ENCODE measurements around the gene GPR89B.
"Not testable (repeated sequence)": the region's sequence is repeated elsewhere in the genome, so short reads cannot be mapped to it uniquely, and the experiment has no call there.

The GPR89B gene

DNA sequence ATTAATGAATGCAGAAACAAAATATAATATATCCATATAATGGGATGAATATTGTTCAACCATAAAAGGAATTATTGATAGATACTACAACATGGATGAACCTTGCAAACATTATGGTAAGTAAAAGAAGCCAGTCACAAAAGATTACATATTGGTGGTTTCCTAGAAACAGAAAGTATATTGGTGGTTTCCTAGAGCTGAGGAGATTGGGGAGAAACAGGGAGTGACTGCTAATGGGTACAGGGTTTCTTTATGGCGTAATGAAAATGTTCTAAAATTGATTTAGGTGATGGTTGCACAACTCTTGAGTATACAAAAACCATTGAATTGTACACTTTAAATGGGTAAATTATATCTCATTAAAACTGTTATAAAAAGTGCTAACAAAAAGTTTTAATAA, 14.3 kb downstream of the GPR89B start:
- DNase-seq: not testable (repeated sequence)

DNA sequence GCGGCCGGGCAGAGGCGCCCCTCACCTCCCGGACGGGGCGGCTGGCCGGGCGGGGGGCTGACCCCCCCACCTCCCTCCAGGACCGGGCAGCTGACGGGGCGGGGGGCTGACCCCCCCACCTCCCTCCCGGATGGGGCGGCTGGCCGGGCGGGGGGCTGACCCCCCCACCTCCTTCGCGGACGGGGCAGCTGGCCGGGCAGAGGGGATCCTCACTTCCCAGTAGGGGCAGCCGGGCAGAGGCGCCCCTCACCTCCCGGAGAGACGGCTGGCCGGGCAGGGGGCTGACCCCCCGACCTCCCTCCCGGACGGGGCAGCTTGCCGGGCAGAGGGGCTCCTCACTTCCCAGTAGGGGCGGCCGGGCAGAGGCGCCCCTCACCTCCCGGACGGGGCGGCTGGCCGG, 21.3 kb downstream of the GPR89B start:
- DNase-seq: not testable (repeated sequence)

DNA sequence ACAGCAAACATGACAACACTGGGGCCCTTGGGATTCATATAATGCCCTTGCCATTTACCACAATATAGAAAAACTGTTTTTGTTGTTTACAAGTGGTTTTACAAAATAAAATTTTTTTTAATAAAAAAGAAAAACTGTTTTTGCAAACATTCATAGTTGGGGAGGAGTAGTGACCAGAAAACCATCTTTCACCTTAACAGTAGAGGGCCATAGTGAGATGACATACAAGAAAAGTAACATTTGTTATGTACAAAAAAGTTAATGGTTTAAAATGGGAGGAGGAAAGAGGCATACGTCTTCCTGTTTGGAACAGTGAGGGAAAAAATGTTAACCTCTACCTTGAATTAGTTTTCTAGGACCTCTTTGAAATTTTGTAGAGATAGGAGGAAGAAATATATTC, 30.7 kb downstream of the GPR89B start:
- not testable (repeated sequence) for DNase-seq

DNA sequence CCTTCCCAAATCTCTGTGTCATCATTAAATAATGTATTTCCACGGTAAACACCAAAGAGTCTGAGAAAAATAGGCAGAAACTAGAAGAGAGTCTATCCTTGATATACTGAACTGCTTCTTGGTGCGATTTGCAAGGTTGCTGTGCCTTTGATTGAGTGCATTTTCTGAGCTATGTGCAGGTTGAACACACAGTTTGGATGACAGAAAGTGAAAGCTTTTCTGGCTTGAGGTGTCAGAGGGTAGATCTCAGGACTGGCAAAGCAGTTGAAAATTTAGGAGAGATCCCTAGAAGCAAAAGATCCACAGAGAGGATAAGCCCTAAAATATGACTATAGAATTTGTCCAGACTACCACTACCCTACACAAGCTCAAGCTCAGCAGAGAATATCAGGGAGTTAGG, 31.5 kb downstream of the GPR89B start:
- DNase-seq: not testable (repeated sequence)

DNA sequence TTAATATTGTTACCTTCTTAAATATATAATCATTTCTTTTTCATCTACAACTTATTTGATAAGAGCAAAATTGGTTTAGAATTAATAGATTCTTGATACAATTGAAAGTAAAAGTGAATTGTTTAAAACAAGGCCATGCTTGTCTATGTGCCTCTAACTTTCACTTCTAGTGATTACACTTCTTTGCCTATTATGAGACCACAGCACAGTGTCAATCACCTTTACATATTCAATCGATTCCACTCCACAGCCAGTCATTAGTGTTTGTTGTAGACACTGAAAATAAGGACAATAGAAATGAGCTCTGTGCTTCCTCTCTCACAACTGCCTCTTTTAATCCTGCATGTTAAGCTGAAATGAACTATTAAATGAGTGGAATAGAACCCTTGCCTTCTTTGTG, 36.4 kb downstream of the GPR89B start:
- DNase-seq: not testable (repeated sequence)

DNA sequence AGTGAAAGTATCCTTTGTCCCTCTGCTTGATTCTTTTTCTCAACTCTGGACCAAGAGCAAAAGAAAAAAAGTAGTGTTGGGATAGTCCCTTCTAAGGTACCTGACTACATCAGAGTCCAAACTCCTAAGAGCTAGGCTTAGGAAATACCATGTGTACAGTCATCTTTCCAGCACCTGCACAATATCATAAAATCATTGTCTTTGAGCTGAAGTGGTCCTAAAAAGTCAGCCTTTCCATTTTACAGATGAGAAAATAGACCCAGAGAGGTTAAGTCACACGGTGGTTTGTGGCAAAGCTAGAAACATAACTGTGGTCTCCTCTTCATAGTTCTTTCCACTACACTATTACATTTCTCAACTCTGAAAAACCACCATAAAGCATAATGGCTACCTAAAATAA, 38.4 kb downstream of the GPR89B start:
- not testable (repeated sequence) for DNase-seq

DNA sequence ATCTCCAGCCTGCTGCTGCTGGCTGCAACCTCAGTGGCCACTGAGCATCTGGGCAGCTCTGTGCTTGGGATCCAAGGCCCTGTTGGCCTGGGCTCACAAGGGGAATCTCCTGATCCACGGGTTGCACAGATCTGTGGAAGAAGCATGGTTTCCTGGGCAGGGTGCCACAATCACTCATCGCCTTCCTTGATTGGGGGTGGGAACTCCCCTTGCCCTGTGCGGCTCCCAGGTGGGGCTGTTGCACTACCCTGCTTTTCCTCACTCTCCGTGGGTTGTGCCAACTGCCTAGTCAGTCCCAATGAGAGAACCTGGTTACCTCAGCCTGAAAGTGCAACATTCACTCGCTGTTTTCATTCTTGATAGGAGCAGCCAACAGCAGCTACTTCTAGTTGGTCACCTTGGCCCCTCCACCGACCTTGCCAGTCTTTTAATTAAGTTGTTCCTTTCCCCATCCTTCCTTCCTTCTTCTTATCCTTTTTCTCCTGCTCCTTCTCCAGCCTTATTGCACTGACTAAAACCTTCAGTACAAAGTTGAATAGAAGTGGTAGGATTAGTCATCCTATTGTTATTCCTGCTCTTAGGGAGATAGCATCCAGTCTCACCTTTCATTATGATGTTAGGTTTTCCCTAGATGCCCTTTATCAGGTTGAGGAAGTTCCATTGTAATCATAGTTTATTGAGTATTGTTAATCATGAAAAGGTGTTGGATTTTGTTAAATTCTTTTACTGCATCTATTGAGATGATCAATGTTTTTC, 50.9 kb downstream of the GPR89B start:
- DNase-seq: not testable (repeated sequence)

DNA sequence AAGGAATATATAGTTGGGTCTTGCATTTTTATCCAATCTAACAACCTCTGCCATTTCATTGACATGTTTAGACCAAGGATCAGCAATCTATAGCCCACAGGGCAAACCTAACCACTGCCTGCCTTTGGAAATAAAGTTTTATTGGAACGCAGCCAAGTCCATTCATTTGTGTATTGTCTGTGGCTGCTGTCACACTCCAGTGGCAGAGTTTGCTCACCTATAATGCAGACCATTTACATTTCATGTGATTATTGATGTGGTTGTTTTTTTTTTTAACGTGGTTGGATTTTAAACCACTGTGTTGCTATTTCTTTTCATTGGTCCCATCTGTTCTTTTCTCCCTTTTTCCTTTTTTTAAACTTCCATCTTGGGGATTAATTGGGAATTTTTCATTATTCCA, 57.2 kb downstream of the GPR89B start:
- DNase-seq: not testable (repeated sequence)

DNA sequence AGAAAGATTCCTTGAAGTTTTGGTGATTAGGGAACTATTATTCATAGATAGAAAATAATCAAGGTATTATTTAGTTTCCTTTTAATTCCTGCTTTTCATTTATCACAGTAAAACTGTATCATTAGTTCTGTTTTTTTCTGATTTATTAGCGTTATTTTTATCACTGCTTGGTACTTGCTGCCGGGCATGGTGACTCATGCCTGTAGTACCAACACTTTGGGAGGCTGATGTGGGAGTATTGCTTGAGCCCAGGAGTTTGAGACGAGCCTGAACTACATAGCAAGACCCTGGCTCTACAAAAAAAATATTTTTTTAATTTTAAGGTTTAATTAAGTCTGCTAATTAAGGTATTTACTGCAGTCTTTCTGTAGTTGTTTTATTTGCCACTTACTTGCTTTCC, 59.7 kb downstream of the GPR89B start:
- not testable (repeated sequence) for DNase-seq

DNA sequence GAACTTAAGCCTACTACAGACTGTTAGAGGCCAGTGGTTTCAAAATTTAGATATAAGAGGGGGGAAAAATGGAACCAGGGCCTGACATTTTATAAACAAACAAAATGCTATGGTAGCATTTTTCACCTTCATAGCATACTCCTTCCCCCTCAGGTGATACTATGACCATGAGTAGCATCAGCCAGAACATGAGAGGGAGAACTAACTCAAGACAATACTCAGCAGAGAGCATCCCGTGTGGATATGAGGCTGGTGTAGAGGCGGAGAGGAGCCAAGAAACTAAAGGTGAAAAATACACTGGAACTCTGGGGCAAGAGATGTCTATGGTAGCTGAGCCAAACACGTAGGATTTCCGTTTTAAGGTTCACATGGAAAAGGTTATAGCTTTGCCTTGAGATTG, 64.7 kb downstream of the GPR89B start:
- not testable (repeated sequence) for DNase-seq

DNA sequence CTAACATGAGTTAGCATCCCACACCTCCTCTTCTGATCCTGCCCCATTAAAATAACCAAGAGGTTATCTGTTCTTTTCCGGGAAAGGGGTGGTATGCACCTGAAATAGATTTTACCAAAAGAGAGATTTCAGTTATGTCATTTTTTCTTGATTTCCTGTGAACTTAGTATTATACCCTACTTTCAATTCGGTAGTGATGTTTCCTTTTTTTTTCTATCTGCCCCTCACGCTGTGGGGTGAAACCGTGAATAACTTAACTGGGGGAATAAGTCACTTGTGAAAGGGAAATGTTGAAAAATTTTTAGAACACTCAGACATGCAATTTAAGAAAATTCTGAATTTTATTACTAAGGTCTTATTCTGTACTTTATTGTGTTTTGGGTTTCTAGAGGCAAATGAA, 65.2 kb downstream of the GPR89B start:
- not testable (repeated sequence) for DNase-seq

DNA sequence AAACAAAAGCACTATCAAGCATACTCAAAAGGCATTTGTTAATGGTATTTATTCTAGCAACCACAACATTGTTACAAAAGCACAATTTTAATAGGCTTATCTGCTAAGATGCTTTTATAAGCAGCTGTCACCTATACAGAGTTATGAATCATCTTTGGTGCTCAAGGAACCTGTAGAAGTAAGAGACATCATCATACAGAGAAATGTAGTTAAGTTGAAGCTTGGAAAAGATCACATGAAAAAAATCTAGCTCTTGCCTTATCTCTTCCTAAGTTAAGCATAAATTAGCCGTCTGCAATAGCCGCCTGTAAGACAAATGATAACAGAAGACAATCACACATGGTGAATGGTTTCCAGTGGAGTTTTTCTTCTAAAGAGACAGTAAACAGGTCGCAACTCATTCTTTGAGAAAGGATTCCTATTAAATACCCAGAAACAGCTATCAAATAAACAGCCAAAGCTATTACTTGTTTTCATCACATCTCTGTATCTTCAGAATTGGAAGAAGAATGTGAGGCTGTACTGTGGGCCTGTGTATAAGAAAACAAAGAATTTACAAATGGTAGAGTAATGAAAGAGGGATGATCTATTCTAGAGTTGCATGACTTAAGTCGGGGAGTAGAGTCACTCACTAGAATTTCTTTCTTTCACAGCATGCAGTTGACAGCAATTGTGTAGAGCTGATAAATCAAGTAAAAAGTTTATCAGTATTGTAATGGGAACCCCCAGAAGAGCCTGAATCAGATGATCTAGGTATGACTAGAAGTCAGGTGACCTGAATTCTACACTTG, 65.8 kb downstream of the GPR89B start:
- DNase-seq: not testable (repeated sequence)

DNA sequence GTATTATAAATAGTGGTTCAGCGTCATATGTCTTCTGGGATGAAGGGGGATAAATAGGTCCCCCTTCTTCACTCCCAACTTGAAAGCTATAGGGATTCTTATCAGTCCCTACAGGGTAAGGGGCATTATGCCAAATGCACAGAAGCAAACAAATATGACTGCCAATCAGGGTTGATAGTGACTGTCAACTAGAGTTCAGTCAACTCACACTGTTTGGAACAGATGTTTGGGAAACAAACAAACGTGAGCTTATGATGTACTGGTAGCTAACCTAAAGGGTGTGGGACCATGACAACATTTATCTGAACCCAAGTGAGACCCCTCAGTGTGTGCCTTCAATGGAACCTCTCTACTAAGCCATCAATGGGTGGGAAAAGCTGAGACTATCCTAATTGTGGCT, 67.9 kb downstream of the GPR89B start:
- DNase-seq: not testable (repeated sequence)

DNA sequence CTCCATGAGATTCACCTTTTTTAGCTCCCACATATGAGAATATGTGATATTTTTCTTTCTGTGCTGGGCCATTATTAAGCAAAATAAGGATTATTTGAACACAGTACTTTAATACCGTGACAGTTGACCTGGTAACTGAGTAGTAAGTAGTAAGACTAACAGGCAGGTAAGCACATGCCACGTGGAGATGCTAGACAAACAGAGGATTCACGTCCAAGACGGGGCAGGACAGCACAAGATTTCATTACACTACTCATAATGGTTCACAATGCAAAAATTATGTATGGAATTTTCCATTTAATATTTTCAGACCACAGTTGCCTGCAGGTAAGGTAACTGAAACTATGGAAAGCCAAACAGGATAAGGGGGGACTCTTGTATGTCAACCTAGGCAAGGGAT, 79.5 kb downstream of the GPR89B start:
- not testable (repeated sequence) for DNase-seq

DNA sequence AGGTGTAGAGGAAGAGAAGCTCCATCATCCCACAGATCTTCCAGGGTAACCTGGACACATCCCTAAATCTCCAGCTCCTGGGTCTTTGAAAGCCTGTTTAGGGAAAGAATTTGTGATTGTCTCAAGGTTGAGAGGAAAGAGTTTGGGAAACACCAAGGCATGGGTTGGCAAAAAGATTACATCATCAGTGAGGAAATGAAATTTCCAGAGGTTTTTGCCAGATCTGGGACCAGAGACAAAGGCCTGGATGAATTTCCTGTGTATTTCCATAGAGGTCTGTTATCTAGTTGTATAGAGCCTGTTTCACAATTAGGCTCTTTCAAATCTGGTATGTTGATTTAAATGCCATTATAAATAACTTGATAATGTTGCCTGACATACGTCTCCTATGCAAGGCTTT, 82.3 kb downstream of the GPR89B start:
- no peak for DNase-seq

DNA sequence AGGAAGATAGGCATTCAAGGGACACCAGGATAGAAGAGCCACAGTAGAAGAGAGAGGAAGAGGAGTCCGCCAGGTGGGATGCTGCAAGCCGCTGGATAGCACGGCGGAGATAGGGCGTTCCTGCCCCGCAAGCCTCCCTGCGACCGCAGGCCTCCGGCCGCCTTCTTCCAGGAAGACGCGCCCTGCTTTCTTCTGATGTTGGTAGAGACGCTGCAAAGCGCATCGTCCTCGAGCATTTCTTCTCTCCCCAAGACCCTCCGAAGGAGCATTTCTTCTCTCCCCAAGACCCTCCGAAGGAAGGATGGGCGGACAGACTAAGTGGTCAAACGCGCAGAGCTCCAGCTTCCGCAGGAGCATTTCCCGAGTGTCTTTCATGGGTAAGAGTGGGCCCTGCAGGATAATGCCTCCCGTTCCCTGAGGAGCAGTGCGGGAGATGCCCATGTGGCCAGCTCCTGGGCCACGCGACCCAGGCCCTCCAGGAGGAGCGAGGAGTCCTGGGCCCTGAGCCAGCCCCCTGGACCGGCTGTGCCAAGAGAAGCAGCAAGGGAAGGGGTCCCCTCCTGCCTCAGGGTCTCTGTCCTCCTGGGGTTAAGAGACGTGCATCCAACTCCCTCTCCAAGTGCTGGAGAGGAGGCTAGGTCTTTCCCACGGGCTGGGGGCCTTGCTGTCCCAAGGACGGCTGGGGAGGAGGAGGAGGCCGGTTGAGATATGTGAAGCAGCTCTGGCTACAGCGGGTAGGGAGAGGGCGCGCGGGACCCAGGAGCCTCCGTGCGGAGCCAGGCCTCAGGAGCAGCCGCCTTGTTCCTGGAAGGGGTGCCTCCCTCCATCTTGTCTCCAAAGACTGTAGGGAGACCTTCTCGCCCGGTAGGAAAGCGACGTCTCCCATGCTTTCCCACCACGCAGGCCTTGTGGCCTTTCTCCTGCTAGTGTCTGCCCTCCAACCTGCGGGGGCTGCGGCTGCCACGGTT, 85.2 kb downstream of the GPR89B start:
- DNase-seq: not testable (repeated sequence)

DNA sequence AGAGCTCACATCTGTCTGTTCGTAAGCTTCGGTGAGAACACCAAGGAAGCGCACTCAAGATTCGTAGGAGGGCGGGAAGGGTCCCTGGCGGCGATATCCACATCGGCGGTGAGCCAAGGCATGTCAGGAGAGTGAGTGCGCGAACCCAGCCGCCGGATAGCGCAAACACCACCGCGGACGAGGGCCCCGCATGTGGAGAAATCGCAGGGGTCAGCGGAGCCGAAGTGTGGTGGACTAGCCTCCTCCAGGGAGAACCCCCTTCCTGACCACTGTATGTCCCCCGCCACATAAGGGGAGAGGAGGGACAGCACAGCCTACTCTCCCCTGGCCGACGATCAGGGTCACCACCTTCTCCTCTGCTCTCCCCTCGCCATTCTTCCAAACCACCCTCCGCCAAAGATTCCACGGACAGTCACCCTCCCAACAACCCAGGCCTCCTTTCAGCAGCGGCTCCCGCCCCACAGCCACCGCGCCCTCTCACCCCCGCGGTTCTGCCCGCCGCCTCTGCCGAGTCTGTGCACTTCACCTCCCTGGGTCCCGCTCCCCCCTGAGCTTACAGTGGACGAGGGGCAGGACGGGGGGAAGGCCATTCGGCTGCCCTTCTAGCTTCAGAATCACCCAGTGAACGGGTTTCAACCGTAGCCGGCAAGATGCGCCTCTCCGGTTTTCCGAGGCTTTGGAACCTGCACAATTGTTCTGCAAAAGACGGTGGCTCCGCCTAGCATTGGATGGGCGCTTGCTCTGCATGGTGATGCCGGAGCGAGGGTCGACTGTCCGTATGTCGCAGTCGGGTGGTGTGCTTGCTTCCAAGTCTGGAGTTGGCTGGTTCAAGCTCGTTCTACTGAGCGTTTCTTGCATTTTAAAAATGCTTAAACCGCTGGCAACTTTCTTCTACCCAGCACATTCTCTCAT, 86.3 kb downstream of the GPR89B start:
- not testable (repeated sequence) for DNase-seq

DNA sequence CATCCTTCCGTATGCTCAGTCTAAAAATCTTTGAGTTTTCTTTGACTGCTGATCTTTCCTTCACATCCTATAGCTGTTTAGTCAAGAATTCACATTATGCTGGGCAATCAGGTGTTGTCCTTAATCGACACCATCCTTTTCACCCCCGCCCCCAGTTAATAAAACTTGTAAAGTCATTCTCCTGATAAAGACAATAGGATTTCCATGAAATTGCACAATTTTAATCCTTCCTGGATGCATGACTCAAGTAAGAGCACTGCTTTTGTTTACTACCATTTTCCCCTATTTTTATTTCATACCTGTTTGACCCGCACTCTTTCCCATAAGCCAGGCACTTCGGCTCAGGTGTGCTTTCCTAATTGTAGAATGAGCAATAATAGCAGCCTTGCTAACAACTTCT, 96.7 kb downstream of the GPR89B start:
- DNase-seq: not testable (repeated sequence)

DNA sequence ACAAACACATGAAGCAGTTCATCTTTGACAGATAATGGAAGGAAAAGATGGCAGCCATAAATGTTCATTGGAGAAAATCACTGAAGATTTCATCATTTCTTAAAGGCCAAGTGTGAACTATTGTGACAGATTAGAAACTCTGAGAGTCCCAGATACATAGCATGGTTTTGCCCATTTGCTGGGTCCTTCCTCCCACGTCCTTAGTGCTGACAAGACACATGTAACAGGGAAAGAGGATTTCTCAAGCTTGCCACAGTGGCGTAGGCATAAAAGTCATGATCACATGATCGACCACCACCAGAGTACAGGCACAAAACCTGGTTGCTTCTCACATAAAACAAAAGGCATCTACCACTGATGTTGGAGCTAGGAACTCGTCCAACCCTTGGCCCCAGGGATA, 98.8 kb downstream of the GPR89B start:
- not testable (repeated sequence) for DNase-seq

DNA sequence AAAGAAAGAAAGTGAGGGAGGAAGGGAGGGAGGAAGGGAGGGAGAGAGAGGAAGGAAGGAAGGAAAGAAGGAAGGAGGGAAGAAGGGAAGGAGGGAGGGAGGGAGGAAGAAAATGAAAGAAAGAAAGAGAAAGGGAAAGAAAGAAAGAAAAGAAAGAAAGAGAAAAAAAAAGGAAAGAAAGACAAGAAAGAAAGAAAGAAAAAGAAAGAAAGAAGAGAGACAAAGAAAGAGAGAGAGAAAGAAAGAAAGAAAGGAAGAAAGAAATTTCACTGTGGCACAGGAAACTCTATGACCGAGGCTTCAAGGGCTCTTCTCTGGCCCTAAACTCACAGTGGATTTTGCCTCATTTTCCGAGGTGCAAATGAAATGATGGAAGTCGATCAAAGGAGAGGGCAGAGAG, 104.0 kb downstream of the GPR89B start:
- not testable (repeated sequence) for DNase-seq

DNA sequence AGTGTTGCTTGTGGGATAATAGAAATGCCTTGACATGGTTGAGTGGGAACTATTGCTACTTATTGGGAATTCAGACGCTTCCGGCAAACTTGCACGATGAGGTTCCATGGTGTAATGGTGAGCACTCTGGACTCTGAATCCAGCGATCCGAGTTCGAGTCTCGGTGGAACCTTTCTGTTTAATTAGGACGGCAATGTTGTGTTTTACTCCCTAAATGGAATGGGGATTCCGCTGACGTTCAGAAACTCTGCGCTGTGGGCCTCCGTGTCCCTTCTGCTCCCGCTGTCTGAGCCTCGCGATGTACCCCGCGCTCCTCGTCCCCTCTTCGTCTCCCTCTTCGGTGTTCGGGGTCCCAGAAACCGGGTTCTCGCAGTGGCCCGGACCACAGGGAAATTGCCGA, 104.5 kb downstream of the GPR89B start:
- not testable (repeated sequence) for DNase-seq

DNA sequence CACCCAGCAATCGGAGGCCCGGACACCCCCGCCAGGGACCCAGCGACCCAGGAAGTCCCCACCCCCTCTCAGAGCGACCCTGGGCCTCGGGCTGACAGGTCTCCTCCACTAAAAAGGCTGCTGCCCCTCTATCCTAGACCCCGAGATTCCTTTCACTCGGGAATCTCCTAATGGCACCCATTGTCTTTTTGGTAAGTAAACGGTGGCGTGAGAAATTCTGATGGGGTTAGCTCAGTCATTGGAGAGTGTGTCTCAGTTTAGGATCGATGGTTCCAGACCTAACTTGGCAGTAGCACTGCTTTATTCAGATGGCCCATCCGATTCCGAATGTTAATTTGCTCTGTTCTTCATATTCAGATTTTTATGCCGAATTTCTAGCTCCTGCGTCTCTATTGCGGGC, 104.9 kb downstream of the GPR89B start:
- DNase-seq: not testable (repeated sequence)

Measured in activated CD4-positive, CD25-positive, alpha-beta regulatory T cell (primary cell).